HCT116 (cell line): ENCODE measurements around the gene LPAR1. TPM values are rescaled to one million over a fixed set of nuclear protein-coding genes. Genes with fewer than 3 reads are reported as not detected.

Experiments
- ATAC-seq: fragments of 200-7000 bp; cut with Tn5 transposase; 2 replicates; pipeline ENCODE4 v1.9.1; 2020; ENCODE audit warnings: mild to moderate bottlenecking, moderate library complexity
- BruUV-seq: library from RNA; stranded (reverse); fragments of 400-500 nt; replicated peaks from 2 replicates; lab custom pipeline; 2021; lab: Mats Ljungman, UMichigan
- CTCF ChIA-PET: fragments of 300-600 bp; sonication (Branson Sonifier 250); formaldehyde crosslinking; loops from one replicate; lab custom pipeline; 2021; ENCODE audit warnings: antibody characterized with exemption; lab: Charles Lee
- POLR2A ChIA-PET: fragments of 300-600, 350-600 bp; sonication (Branson Sonifier 250); formaldehyde crosslinking; loops from one replicate; lab custom pipeline; 2021; ENCODE audit warnings: antibody characterized with exemption; lab: Charles Lee
- RAD21 ChIA-PET, 2 experiments: fragments of 300-600 bp; sonication (Branson Sonifier 250); formaldehyde crosslinking; loops; one replicate each; lab custom pipeline; 2023; ENCODE audit warnings: low total read pairs in 2 of 2; ENCODE audit not compliant: uncharacterized antibody in 2 of 2, unreplicated experiment in 2 of 2, low non-redundant PET in 1 of 2; lab: Charles Lee
- DNase-seq: peaks from one replicate; pipeline ENCODE4 v3.0.0-alpha.2; 2010; ENCODE audit warnings: low read depth, low spot score
- H2AFZ ChIP-seq: fragments of 200-600 bp; shearing (Covaris generic), sonication (generic); 2 replicates; pipeline ENCODE4 v1.6.1; 2017; ENCODE audit warnings: low read depth, mixed run types, mixed read lengths, antibody characterized with exemption, low read length; ENCODE audit not compliant: poor library complexity, severe bottlenecking
- H3K27ac ChIP-seq: 2 replicates; pipeline ENCODE4 v1.5.1; 2012; ENCODE audit warnings: low read depth, low read length
- H3K27me3 ChIP-seq: fragments of 200-600 bp; sonication (generic); 2 replicates; pipeline ENCODE4 v1.6.1; 2016; ENCODE audit warnings: mixed run types, low read length, mixed read lengths; ENCODE audit not compliant: insufficient read depth
- H3K36me3 ChIP-seq, 2 experiments: fragments of 200-500 bp in 1 of 2; fragments of 200-600 bp in 1 of 2; sonication (Bioruptor generic) in 1 of 2; sonication (generic) in 1 of 2; 2 replicates each; pipeline versions ENCODE4 v1.5.1 to v1.6.1; 2014 to 2016; ENCODE audit warnings: low read length in 2 of 2, inconsistent platforms in 1 of 2, mixed read lengths in 1 of 2, mixed run types in 1 of 2; ENCODE audit not compliant: insufficient read depth in 2 of 2, control insufficient read depth in 1 of 2
- H3K4me1 ChIP-seq, 2 experiments: fragments of 200-600 bp in 1 of 2; sonication (generic) in 1 of 2; 2 replicates each; pipeline versions ENCODE4 v1.5.1 to v1.6.1; 2012 to 2017; ENCODE audit warnings: low read length in 2 of 2, inconsistent platforms in 1 of 2, mild to moderate bottlenecking in 1 of 2, mixed read lengths in 1 of 2, mixed run types in 1 of 2, moderate library complexity in 1 of 2; ENCODE audit not compliant: insufficient read depth in 2 of 2, control insufficient read depth in 1 of 2
- H3K4me2 ChIP-seq: fragments of 200-600 bp; sonication (generic); 2 replicates; pipeline ENCODE4 v1.6.1; 2017; ENCODE audit warnings: mixed run types, low read length, mixed read lengths
- H3K4me3 ChIP-seq, 2 experiments: fragments of 200-600 bp in 1 of 2; sonication (generic) in 1 of 2; replicated peaks in 1 of 2; 2 replicates each; pipeline ENCODE4 v1.5.1; 2011 to 2016; ENCODE audit warnings: low read length in 2 of 2, control low read depth in 1 of 2, low read depth in 1 of 2, mild to moderate bottlenecking in 1 of 2, mixed read lengths in 1 of 2, mixed run types in 1 of 2
- H3K79me2 ChIP-seq: fragments of 200-600 bp; sonication (generic); 2 replicates; pipeline ENCODE4 v1.6.1; 2017; ENCODE audit warnings: mild to moderate bottlenecking, mixed run types, low read length, moderate library complexity, mixed read lengths; ENCODE audit not compliant: insufficient read depth
- H3K9ac ChIP-seq: fragments of 200-600 bp; sonication (generic); 2 replicates; pipeline ENCODE4 v1.6.1; 2016; ENCODE audit warnings: low read length, mixed read lengths
- H3K9me2 ChIP-seq: fragments of 200-600 bp; sonication (generic), shearing (Covaris generic); 2 replicates; pipeline ENCODE4 v1.6.1; 2017; ENCODE audit warnings: mixed run types, mild to moderate bottlenecking, moderate library complexity; ENCODE audit not compliant: insufficient read depth
- H3K9me3 ChIP-seq, 2 experiments: fragments of 200-500 bp in 1 of 2; fragments of 200-600 bp in 1 of 2; sonication (Bioruptor generic) in 1 of 2; sonication (generic) in 1 of 2; 2 replicates each; pipeline ENCODE4 v1.6.1; 2014 to 2017; ENCODE audit warnings: low read length in 2 of 2, mixed read lengths in 2 of 2, inconsistent platforms in 1 of 2, low read depth in 1 of 2, mild to moderate bottlenecking in 1 of 2, mixed run types in 1 of 2, moderate library complexity in 1 of 2; ENCODE audit not compliant: control insufficient read depth in 1 of 2, insufficient read depth in 1 of 2
- H4K20me1 ChIP-seq: fragments of 200-600 bp; sonication (generic), shearing (Covaris generic); 2 replicates; pipeline ENCODE4 v1.6.1; 2017; ENCODE audit warnings: mixed run types, mild to moderate bottlenecking, moderate library complexity; ENCODE audit not compliant: insufficient read depth
- CTCF ChIP-seq, 3 experiments: fragments of 200-600 bp in 1 of 3; sonication (generic) in 1 of 3; IDR thresholded peaks in 2 of 3; conservative IDR thresholded peaks in 1 of 3; 2 replicates each; pipeline ENCODE4 v1.5.1; 2012 to 2017; ENCODE audit warnings: low read depth in 2 of 3, low read length in 2 of 3, antibody characterized with exemption in 1 of 3, borderline replicate concordance in 1 of 3, control low read depth in 1 of 3, mild to moderate bottlenecking in 1 of 3, mixed read lengths in 1 of 3, mixed run types in 1 of 3, moderate library complexity in 1 of 3; ENCODE audit not compliant: insufficient read depth in 1 of 3
- EGR1 ChIP-seq: IDR thresholded peaks from 2 replicates; pipeline ENCODE4 v1.6.1; 2012; ENCODE audit warnings: low read depth
- EZH2 ChIP-seq: fragments of 200-600 bp; sonication (generic); IDR thresholded peaks from 2 replicates; pipeline ENCODE4 v1.6.1; 2017; ENCODE audit warnings: antibody characterized with exemption, mixed run types
- FOSL1 ChIP-seq: IDR thresholded peaks from 2 replicates; pipeline ENCODE4 v1.6.1; 2012; ENCODE audit warnings: low read depth
- JUND ChIP-seq: IDR thresholded peaks from 2 replicates; pipeline ENCODE4 v1.6.1; 2012
- MAX ChIP-seq: IDR thresholded peaks from 2 replicates; pipeline ENCODE4 v1.6.1; 2012
- POLR2A ChIP-seq: IDR thresholded peaks from 2 replicates; pipeline ENCODE4 v1.7.0; 2011; ENCODE audit warnings: borderline replicate concordance; ENCODE audit not compliant: insufficient read depth, insufficient read length; ENCODE audit errors: extremely low read depth
- SIN3A ChIP-seq: IDR thresholded peaks from 2 replicates; pipeline ENCODE4 v1.6.1; 2012; ENCODE audit warnings: low read depth
- SP1 ChIP-seq: IDR thresholded peaks from 2 replicates; pipeline ENCODE4 v1.6.1; 2012; ENCODE audit warnings: low read depth
- SRF ChIP-seq: IDR thresholded peaks from 2 replicates; pipeline ENCODE4 v1.6.1; 2012; ENCODE audit warnings: low read depth
- YY1 ChIP-seq: IDR thresholded peaks from 2 replicates; pipeline ENCODE4 v1.6.1; 2011; ENCODE audit warnings: low read length, low read depth, moderate library complexity, mild to moderate bottlenecking; ENCODE audit not compliant: insufficient replicate concordance; ENCODE audit errors: extremely low read depth
- ZBTB33 ChIP-seq: IDR thresholded peaks from 2 replicates; pipeline ENCODE4 v1.6.1; 2011; ENCODE audit warnings: mild to moderate bottlenecking, low read length, moderate library complexity; ENCODE audit not compliant: insufficient replicate concordance; ENCODE audit errors: extremely low read depth
- intact Hi-C: fragments of 100-400 bp; cut with micrococcal nuclease; formaldehyde crosslinking; loops from 2 replicates; pipeline ENCODE4 v1.10.0; 2022
- total RNA-seq: library from RNA; stranded (reverse); gene quantifications from one replicate; pipeline ENCODE4 v1.2.1, GENCODE V29; 2021; ENCODE audit not compliant: unreplicated experiment

LPAR1 gene
- total RNA-seq, 1 experiment from 2014 or later, result 7.4 TPM

GRCh38 chr9:110984890-110985437 is 53.3 kb downstream of the LPAR1 start (continued):
- TF ChIP-seq CTCF (IDR thresholded peaks at IDR 0.05 in 2 of 3, conservative IDR thresholded peaks at IDR 0.05 in 1 of 3; ENCODE audit: borderline replicate concordance in 1 of 3, insufficient read depth in 1 of 3, low read depth in 2 of 3, low read length in 2 of 3), result no peak
- no peak for TF ChIP-seq SRF
- TF ChIP-seq JUND, result no peak
- no peak for TF ChIP-seq FOSL1

GRCh38 chr9:110980261-110980660 is 58.0 kb downstream of the LPAR1 start:
- H3K27ac ChIP-seq, result no peak overlapping the region
- H3K9me2 ChIP-seq, result no peaks in the 10 kb centered on the region
- no peak overlapping the region for H2AFZ ChIP-seq
- CTCF ChIA-PET, result no interaction called here
- H3K4me1 ChIP-seq, result peaks cover 10 to 13% of the 10 kb centered on the region in 2 experiments
- H3K9ac ChIP-seq, result no peak overlapping the region
- no peak for TF ChIP-seq EGR1
- POLR2A ChIA-PET, result no interaction called here
- no peak for ATAC-seq
- no peaks in the 10 kb centered on the region for H3K79me2 ChIP-seq
- DNase-seq, result no peak
- no peaks in the 10 kb centered on the region for H3K9me3 ChIP-seq
- RAD21 ChIA-PET, result no interaction called here
- H3K27me3 ChIP-seq, result no peaks in the 10 kb centered on the region
- H3K4me3 ChIP-seq, result no peak overlapping the region
- no peak overlapping the region for H3K4me2 ChIP-seq
- intact Hi-C loops, result no loop called here
- no peaks in the 10 kb centered on the region for H4K20me1 ChIP-seq
- no peaks in the 10 kb centered on the region for H3K36me3 ChIP-seq
- no TSS peak for BruUV-seq

GRCh38 chr9:110979636-110980035 is 58.6 kb downstream of the LPAR1 start:
- ATAC-seq (no peak), DNase-seq (no peak)
- POLR2A ChIA-PET, result no interaction called here
- Histone ChIP-seq H2AFZ (no peak overlapping the region), H3K27me3 (no peaks in the 10 kb centered on the region), H3K9me3 (no peaks in the 10 kb centered on the region), H4K20me1 (no peaks in the 10 kb centered on the region), H3K4me3 (no peak overlapping the region), H3K9ac (no peak overlapping the region), H3K4me2 (no peak overlapping the region), H3K27ac (no peak overlapping the region), H3K36me3 (no peaks in the 10 kb centered on the region), H3K4me1 (peaks cover 10 to 13% of the 10 kb centered on the region in 2 experiments), H3K9me2 (no peaks in the 10 kb centered on the region), H3K79me2 (no peaks in the 10 kb centered on the region)
- CTCF ChIA-PET, result no interaction called here
- intact Hi-C loops, result no loop called here
- RAD21 ChIA-PET, result no interaction called here
- no TSS peak for BruUV-seq
- no peak for TF ChIP-seq SP1
- TF ChIP-seq EZH2, result no peak
- no peak for TF ChIP-seq YY1
- TF ChIP-seq POLR2A, result no peak
- TF ChIP-seq ZBTB33, result no peak
- TF ChIP-seq MAX, result no peak
- no peak for TF ChIP-seq SIN3A
- TF ChIP-seq CTCF (IDR thresholded peaks at IDR 0.05 in 2 of 3, conservative IDR thresholded peaks at IDR 0.05 in 1 of 3; ENCODE audit: borderline replicate concordance in 1 of 3, insufficient read depth in 1 of 3, low read depth in 2 of 3, low read length in 2 of 3), result no peak
